Chondrocyte (in vitro differentiated cells): ENCODE results near the gene RRP1B. TPM values are rescaled to one million over a fixed set of nuclear protein-coding genes. Genes with fewer than 3 reads are reported as not detected.

Experiments
- DNase-seq: peaks from one replicate; pipeline ENCODE4 v3.0.0; 2021; ENCODE audit warnings: mixed read lengths, low spot score
- H3K27ac Mint-ChIP-seq: one replicate; pipeline ENCODE4 v1.8.0; 2021; ENCODE audit warnings: mild to moderate bottlenecking, moderate library complexity, mixed read lengths; ENCODE audit not compliant: unreplicated experiment
- H3K27me3 Mint-ChIP-seq: 2 replicates; pipeline ENCODE4 v1.8.0; 2021; ENCODE audit warnings: low read depth, mixed read lengths
- H3K36me3 Mint-ChIP-seq: 2 replicates; pipeline ENCODE4 v1.8.0; 2021; ENCODE audit warnings: low read depth, mixed read lengths
- H3K4me1 Mint-ChIP-seq: 2 replicates; pipeline ENCODE4 v1.8.0; 2021; ENCODE audit warnings: low read depth, mild to moderate bottlenecking, mixed read lengths
- H3K4me3 Mint-ChIP-seq: one replicate; pipeline ENCODE4 v1.8.0; 2021; ENCODE audit warnings: mild to moderate bottlenecking, moderate library complexity, mixed read lengths; ENCODE audit not compliant: unreplicated experiment
- H3K9me3 Mint-ChIP-seq: 2 replicates; pipeline ENCODE4 v1.8.0; 2021; ENCODE audit warnings: low read depth, mixed read lengths
- total RNA-seq: library from RNA; stranded (reverse); gene quantifications from 3 replicates; pipeline ENCODE4 v1.2.1, GENCODE V29; 2021
- TF ChIP-seq, protein P1 (sequence below): fragments of 200-600 bp; sonication (generic); IDR thresholded peaks from 2 replicates; pipeline ENCODE4 v1.5.0; 2021; ENCODE audit warnings: antibody characterized with exemption, mild to moderate bottlenecking, moderate library complexity

The RRP1B gene
- total RNA-seq, 1 donor from 2014 or later: 24.5 TPM

DNA sequence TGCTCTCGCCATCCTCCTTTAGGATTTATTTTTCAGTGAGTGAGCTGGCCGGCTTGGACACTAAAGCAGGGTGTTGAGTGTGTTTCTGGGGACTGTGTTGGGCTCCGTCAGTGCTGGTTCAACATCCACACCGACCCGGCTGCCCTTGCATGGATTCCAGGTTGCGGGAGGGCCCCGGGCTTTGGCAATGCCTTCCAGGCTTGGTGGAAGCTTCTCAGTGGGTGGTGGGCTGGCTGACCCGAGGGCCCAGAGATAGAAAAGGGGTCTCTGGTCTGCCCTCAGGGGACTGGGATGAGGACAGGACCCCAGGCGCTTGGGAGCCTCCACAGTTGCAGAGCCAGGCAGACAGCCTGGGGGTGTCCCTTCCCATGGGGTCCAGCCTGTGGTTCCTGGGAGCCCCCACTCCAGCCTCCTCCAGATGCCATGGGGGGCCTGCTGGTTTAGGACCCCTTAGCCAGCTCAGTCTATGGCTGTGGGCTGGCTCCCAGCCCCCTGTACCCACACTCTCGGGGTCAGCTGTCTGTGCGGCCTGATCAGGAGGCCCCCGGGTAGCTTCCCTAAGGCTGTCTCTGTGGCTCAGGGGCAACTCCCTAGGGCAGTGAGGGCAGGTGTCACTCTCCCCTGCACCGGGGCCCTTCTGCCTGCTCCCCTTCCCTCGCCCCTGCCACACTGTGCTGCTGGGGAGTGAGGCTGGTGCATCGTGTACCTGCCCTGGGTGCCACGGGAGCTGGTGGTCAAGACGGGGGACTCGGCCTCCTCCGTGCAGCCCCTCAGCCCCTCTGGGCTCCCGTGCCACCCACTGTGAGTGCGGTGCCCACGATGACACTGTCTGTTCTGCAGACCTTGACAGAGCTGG is 76.1 kb downstream of the RRP1B start:
- H3K9me3 Mint-ChIP-seq: no peaks in the 10 kb centered on the region
- H3K27ac Mint-ChIP-seq: peak overlapping the region; percentile 41
- H3K27me3 Mint-ChIP-seq: no peaks in the 10 kb centered on the region
- H3K4me3 Mint-ChIP-seq: peak overlapping the region; percentile 25
- peaks cover 10% of the 10 kb centered on the region for H3K36me3 Mint-ChIP-seq
- TF ChIP-seq, protein P1, sequence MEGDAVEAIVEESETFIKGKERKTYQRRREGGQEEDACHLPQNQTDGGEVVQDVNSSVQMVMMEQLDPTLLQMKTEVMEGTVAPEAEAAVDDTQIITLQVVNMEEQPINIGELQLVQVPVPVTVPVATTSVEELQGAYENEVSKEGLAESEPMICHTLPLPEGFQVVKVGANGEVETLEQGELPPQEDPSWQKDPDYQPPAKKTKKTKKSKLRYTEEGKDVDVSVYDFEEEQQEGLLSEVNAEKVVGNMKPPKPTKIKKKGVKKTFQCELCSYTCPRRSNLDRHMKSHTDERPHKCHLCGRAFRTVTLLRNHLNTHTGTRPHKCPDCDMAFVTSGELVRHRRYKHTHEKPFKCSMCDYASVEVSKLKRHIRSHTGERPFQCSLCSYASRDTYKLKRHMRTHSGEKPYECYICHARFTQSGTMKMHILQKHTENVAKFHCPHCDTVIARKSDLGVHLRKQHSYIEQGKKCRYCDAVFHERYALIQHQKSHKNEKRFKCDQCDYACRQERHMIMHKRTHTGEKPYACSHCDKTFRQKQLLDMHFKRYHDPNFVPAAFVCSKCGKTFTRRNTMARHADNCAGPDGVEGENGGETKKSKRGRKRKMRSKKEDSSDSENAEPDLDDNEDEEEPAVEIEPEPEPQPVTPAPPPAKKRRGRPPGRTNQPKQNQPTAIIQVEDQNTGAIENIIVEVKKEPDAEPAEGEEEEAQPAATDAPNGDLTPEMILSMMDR: no peak
- H3K4me1 Mint-ChIP-seq: peaks cover 47% of the 10 kb centered on the region
- no peak for DNase-seq

DNA sequence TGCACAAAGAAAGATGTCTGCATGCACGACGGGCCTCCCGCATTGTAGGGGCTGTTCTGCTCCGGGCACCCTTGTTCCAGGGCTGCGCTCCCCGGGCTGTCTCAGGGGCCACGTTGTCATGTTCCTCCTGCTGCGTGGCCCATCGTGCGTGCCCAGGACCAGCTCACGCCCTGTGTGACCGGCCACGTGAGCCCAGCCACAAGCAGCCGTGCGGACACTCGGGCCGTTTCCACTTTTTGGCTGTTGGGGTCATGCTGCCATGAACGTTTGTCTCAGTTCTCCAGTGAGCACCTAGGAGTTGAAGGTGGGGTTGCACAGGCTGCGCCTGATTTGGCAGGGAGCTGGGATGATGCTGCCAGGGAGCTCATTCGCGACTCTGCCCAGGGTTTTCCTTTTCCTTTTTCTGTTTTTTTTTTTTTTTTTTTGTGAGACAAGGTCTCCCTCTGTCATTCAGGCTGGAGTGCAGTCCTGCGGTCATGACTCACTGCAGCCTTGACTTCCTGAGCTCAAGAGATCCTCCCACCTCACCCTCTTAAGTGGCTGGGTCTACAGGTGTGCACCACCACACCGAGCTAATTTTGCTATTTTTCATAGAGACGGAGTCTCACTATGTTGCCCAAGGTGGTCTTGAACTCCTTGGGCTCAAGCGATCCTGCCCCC is 77.0 kb downstream of the RRP1B start:
- no peak for DNase-seq
- Mint-ChIP-seq H3K4me3 (no peak overlapping the region), H3K27me3 (no peaks in the 10 kb centered on the region), H3K4me1 (peaks cover 47% of the 10 kb centered on the region), H3K9me3 (no peaks in the 10 kb centered on the region), H3K36me3 (peaks cover 12% of the 10 kb centered on the region), H3K27ac (no peak overlapping the region)
- TF ChIP-seq, protein P1: no peak

DNA sequence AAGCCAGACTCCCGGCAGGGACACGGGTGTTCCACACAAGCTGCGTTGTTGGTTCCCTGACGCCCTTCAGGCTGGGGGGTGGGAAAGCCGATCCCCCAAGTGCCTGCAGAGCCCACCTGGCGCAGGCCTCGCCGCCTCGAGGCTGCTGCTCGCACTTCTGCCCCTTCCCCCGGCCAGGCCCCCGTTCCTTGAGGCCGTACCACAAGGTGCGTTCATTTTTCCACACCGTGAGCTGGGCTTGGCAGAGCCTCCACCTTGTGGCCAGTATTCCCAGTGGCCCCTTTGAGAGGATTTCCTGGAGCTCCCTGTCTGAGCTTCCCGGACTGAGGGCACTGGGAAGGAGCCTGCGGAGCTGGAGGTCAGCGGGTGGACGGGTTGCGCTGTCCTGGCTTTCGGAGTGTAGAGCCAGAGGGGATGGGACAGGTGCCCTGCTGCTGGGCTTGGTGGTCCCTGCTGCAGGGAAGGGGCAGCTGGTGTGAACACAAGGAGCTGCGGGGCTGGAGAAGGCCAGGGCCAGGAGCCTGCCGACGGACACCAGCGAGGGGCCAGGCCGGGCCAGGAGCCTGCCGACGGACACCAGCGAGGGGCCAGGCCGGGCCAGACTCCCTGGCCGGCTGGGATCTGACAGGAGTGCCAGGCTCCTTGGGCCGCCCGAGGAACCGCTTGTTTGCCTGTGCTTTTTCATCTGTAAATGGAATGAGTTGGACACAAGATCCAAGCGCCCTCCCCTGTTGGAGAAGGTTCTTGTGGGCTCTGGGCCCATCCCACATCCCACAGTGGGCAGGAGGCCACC is 78.0 kb downstream of the RRP1B start:
- Mint-ChIP-seq H3K27me3 (no peaks in the 10 kb centered on the region), H3K9me3 (no peaks in the 10 kb centered on the region), H3K4me3 (no peak overlapping the region), H3K36me3 (peaks cover 12% of the 10 kb centered on the region), H3K4me1 (peaks cover 37% of the 10 kb centered on the region), H3K27ac (no peak overlapping the region)
- no peak for DNase-seq
- TF ChIP-seq, protein P1: no peak

DNA sequence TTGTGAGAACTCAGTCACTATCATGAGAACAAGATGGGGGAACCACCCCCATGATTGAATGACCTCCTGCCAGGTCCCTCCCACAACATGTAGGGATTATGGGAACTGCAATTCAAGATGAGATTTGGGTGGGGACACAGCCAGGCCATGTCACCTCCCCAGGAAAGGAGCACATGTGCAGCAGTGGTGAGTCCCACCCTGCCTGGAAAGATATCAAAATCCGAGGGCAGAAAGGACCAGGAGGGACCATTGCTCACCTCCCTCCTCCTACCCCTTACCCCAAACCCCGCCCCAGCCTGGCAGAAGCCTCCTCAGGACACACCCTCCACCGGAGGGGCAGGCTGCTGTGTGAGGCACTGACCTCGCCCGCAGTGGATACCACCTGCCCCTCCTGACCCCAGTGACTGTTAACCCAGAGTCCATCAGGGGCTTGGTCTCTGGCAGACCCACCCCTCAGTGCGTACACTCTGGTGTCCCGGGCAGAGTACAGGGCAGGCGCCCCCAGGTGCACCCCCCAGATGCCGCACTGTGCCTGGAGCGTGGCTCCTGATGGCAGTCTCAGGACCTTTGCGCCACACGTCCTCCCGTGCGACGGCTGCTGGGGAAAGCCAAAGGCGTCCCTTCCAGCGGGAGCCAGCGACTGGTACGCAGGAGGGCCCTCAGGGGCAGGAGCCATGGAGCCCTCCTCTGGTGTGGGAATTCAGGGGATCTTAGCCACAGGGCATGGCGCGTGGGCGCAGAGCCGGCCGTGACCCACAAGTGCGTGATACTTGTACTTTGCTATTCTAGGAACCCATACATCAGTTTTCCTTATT is 80.5 kb downstream of the RRP1B start:
- Mint-ChIP-seq H3K27me3 (no peaks in the 10 kb centered on the region), H3K4me1 (peaks cover 19% of the 10 kb centered on the region), H3K27ac (peak overlapping the region; percentile 57), H3K4me3 (no peak overlapping the region), H3K9me3 (no peaks in the 10 kb centered on the region), H3K36me3 (peaks cover 17% of the 10 kb centered on the region)
- peak; percentile 93 for DNase-seq
- TF ChIP-seq, protein P1: no peak
